ENCODE results near the gene MSI2. TPM values are rescaled to one million over a fixed set of nuclear protein-coding genes. Genes with fewer than 3 reads are reported as not detected.

MSI2 gene
- total RNA-seq, 2 donors from 2014 or later = 53.1 to 74.0 TPM

- no peak for TF ChIP-seq POLR2A (IDR thresholded peaks at IDR 0.05)
- peak; percentile 51 for TF ChIP-seq POLR2AphosphoS5 (IDR thresholded peaks at IDR 0.05)
- TF ChIP-seq, protein P1, sequence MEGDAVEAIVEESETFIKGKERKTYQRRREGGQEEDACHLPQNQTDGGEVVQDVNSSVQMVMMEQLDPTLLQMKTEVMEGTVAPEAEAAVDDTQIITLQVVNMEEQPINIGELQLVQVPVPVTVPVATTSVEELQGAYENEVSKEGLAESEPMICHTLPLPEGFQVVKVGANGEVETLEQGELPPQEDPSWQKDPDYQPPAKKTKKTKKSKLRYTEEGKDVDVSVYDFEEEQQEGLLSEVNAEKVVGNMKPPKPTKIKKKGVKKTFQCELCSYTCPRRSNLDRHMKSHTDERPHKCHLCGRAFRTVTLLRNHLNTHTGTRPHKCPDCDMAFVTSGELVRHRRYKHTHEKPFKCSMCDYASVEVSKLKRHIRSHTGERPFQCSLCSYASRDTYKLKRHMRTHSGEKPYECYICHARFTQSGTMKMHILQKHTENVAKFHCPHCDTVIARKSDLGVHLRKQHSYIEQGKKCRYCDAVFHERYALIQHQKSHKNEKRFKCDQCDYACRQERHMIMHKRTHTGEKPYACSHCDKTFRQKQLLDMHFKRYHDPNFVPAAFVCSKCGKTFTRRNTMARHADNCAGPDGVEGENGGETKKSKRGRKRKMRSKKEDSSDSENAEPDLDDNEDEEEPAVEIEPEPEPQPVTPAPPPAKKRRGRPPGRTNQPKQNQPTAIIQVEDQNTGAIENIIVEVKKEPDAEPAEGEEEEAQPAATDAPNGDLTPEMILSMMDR (IDR thresholded peaks at IDR 0.05) = no peak
- H3K27ac ChIP-seq = no peak overlapping the region
- DNase-seq (ENCODE audit: low spot score) = no peak
- H3K4me1 ChIP-seq (replicated peaks) = no peaks in the 10 kb centered on the region
- 77% methylated on average over 7 of the region's 7 CpGs for WGBS
- no peaks in the 10 kb centered on the region for H3K27me3 ChIP-seq (replicated peaks; ENCODE audit: insufficient read depth)
- H3K9me3 ChIP-seq = no peaks in the 10 kb centered on the region
- intact Hi-C loops (cut with DNase I) = no loop called here
- H3K4me3 ChIP-seq = no peak overlapping the region
- no peaks in the 10 kb centered on the region for H3K36me3 ChIP-seq
These were observed 313.5 kb downstream of the MSI2 start for GRCh38 chr17:57569853-57570252.

DNA sequence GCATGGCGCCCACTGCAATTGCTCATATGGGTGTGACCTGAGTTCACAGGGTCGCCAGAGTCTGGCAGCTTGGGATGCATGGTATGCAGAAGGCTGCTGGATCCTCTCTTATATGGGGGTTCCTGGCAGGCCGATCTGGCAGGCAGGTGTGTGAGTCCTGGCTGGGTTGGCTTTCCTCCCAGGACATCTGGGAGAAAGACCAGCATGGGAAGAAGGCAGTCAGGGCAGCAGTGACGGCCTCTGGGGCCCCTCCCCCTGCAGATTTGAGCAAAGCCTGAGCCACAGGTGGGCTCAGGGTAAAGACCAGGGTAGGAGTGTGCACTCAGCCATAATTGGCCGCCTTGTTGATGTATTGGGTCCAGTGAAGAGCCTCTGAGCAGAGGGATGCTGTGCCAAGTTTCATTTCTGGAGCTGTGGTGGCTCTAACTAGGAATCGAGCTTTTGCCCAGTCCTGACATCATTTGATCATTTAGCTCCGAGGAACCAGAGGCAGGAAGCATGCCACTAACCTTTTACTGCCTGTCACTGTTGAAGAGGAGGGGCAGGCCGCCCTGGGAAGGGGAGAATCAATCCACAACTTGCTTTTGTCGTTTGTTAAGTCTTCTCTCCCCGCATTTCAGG lies 314.5 kb downstream of the MSI2 start:
- H3K4me1 ChIP-seq (replicated peaks) = no peaks in the 10 kb centered on the region
- no peak overlapping the region for H3K27ac ChIP-seq
- TF ChIP-seq POLR2AphosphoS5 (IDR thresholded peaks at IDR 0.05) = no peak
- TF ChIP-seq, protein P1 (IDR thresholded peaks at IDR 0.05) = no peak
- TF ChIP-seq POLR2A (IDR thresholded peaks at IDR 0.05) = no peak
- whole genome bisulfite sequencing = 47% methylated on average over 10 of the region's 10 CpGs
- H3K9me3 ChIP-seq = no peaks in the 10 kb centered on the region
- intact Hi-C loops (cut with DNase I) = no loop called here
- no peak overlapping the region for H3K4me3 ChIP-seq
- H3K27me3 ChIP-seq (replicated peaks; ENCODE audit: insufficient read depth) = no peaks in the 10 kb centered on the region
- no peaks in the 10 kb centered on the region for H3K36me3 ChIP-seq
- peak; percentile 19 for DNase-seq (ENCODE audit: low spot score)

DNA sequence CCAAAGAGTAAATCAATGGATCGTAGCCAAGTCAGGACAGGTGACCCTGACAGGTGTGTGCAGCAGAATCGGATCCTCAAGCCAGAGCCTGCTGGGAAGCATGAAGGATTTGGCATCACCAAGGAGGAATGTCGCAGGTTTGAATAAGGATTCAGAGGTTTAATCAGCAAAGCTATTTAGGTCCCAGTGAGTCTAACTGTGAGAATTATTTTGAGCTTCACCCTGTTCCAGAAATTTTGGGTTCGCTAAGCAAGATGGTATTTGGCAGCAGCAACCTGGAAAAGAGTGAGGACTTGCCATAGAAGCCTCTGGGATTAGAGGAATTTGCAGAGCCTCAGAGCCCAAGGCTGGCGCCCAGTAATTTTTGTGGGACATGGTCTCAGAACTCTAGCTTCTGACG lies 315.7 kb downstream of the MSI2 start:
- Histone ChIP-seq H3K27me3 (replicated peaks; ENCODE audit: insufficient read depth) (no peaks in the 10 kb centered on the region), H3K9me3 (no peaks in the 10 kb centered on the region), H3K27ac (no peak overlapping the region), H3K4me1 (replicated peaks) (no peaks in the 10 kb centered on the region), H3K4me3 (no peak overlapping the region), H3K36me3 (no peaks in the 10 kb centered on the region)
- intact Hi-C loops (cut with DNase I) = no loop called here
- no peak for DNase-seq (ENCODE audit: low spot score)
- TF ChIP-seq POLR2AphosphoS5 (IDR thresholded peaks at IDR 0.05) (no peak), POLR2A (IDR thresholded peaks at IDR 0.05) (no peak)
- TF ChIP-seq, protein P1 (IDR thresholded peaks at IDR 0.05) = no peak
- WGBS = 72% methylated on average over 6 of the region's 6 CpGs

DNA sequence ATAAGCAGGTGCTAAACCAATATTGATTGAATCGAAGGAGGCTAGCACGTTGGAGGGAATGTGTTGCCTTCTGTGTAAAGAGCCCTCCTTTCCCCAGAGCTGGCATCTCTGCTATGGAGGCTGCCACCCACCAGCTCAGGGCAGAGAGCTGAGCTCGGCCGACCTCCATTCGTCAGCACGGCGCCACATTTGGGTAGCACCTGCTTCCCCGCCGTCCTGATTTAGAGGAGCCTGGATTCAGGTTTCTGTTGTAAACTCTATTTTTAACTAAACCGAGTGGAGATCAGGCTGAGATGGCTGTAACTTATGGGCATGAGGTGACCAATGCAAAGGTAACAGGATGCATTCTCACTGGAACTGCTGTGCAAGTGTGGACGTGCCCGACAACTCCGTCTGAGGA lies 316.3 kb downstream of the MSI2 start:
- TF ChIP-seq POLR2AphosphoS5 (IDR thresholded peaks at IDR 0.05) = no peak
- no peak for TF ChIP-seq POLR2A (IDR thresholded peaks at IDR 0.05)
- TF ChIP-seq, protein P1 (IDR thresholded peaks at IDR 0.05) = no peak
- no peaks in the 10 kb centered on the region for H3K9me3 ChIP-seq
- H3K27ac ChIP-seq = no peak overlapping the region
- no peaks in the 10 kb centered on the region for H3K27me3 ChIP-seq (replicated peaks; ENCODE audit: insufficient read depth)
- no peak for DNase-seq (ENCODE audit: low spot score)
- 84% methylated on average over 13 of the region's 13 CpGs for WGBS
- intact Hi-C loops (cut with DNase I) = no loop called here
- no peaks in the 10 kb centered on the region for H3K36me3 ChIP-seq
- H3K4me1 ChIP-seq (replicated peaks) = no peaks in the 10 kb centered on the region
- H3K4me3 ChIP-seq = no peak overlapping the region

DNA sequence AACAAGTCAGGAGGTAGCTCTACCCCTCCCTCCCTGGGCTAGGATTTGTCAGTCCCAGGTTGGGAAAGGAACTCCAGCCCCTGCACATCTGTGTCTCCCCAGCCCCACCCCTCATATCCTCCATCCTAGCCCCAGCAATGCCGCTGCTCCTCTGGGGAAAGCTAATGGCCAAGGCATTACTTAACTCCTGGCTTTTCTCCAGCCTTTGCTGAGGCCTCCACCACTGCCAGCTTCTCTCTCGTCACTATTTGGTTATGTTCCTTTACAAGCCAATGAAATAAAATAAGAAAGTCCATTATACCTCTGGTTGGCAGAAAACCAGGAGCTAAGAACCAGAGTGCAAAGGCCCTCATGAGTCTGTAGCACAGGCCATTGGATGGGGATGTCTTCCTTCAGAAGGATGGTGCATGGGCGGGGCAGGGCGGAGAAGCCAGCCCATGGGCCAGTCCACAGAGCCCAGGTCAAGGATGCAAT lies 317.8 kb downstream of the MSI2 start:
- Histone ChIP-seq H3K36me3 (no peaks in the 10 kb centered on the region), H3K4me3 (no peak overlapping the region), H3K27ac (no peak overlapping the region), H3K4me1 (replicated peaks) (no peaks in the 10 kb centered on the region), H3K27me3 (replicated peaks; ENCODE audit: insufficient read depth) (no peaks in the 10 kb centered on the region), H3K9me3 (no peaks in the 10 kb centered on the region)
- 47% methylated on average over 4 of the region's 4 CpGs for WGBS
- TF ChIP-seq POLR2A (IDR thresholded peaks at IDR 0.05) = no peak
- peak; percentile 96 for TF ChIP-seq POLR2AphosphoS5 (IDR thresholded peaks at IDR 0.05)
- DNase-seq (ENCODE audit: low spot score) = peak; percentile 79
- intact Hi-C loops (cut with DNase I) = no loop called here
